PC-9 (cell line): ENCODE data around the gene SLC9A3. TPM values are rescaled to one million over a fixed set of nuclear protein-coding genes. Genes with fewer than 3 reads are reported as not detected.
"Not testable (repeated sequence)": the region's sequence is repeated elsewhere in the genome, so short reads cannot be mapped to it uniquely, and the experiment has no call there.

Experiments
- BruUV-seq: library from RNA; stranded (reverse); fragments of 400-500 nt; replicated peaks from 2 replicates; lab custom pipeline; 2021; lab: Mats Ljungman, UMichigan
- CTCF ChIA-PET: fragments of 300-600 bp; sonication (Branson Sonifier 250); formaldehyde crosslinking; loops from one replicate; lab custom pipeline; 2022; ENCODE audit warnings: antibody characterized with exemption; lab: Charles Lee
- POLR2A ChIA-PET: fragments of 300-600 bp; sonication (Branson Sonifier 250); formaldehyde crosslinking; loops from one replicate; lab custom pipeline; 2022; ENCODE audit warnings: antibody characterized with exemption; ENCODE audit not compliant: unreplicated experiment; lab: Charles Lee
- DNase-seq, 2 experiments: peaks; one replicate each; pipeline versions ENCODE4 v3.0.0 to v3.0.0-alpha.2; 2015 to 2022; ENCODE audit warnings: mixed read lengths in 1 of 2
- H2AFZ ChIP-seq: fragments of 200-600 bp; sonication (generic); 2 replicates; pipeline ENCODE4 v1.8.1; 2017; ENCODE audit warnings: antibody characterized with exemption
- H3F3A ChIP-seq: fragments of 200-600 bp; sonication (generic); 2 replicates; pipeline ENCODE4 v1.8.1; 2017; ENCODE audit warnings: antibody characterized with exemption, mild to moderate bottlenecking, low read depth; ENCODE audit not compliant: insufficient read depth
- H3K27ac ChIP-seq: fragments of 200-600 bp; sonication (generic); 2 replicates; pipeline ENCODE4 v1.6.1; 2016; ENCODE audit warnings: mixed run types
- H3K27me3 ChIP-seq: fragments of 200-600 bp; sonication (generic); 2 replicates; pipeline ENCODE4 v1.6.1; 2016; ENCODE audit warnings: low read depth, mixed run types; ENCODE audit not compliant: insufficient read depth
- H3K36me3 ChIP-seq: fragments of 200-600 bp; sonication (generic); 2 replicates; pipeline ENCODE4 v1.6.1; 2016; ENCODE audit warnings: low read depth, mixed run types
- H3K4me1 ChIP-seq: fragments of 200-600 bp; sonication (generic); replicated peaks from 2 replicates; pipeline ENCODE4 v1.6.1; 2016; ENCODE audit warnings: mixed run types; ENCODE audit not compliant: insufficient read depth
- H3K4me2 ChIP-seq: fragments of 200-600 bp; sonication (generic); 2 replicates; pipeline ENCODE4 v1.6.1; 2017; ENCODE audit warnings: mixed run types
- H3K4me3 ChIP-seq: fragments of 200-600 bp; sonication (generic); 2 replicates; pipeline ENCODE4 v1.6.1; 2016; ENCODE audit warnings: mixed run types
- H3K79me2 ChIP-seq: fragments of 200-600 bp; sonication (generic); 2 replicates; pipeline ENCODE4 v1.6.1; 2017; ENCODE audit warnings: low read depth, mixed run types
- H3K9me2 ChIP-seq: fragments of 200-600 bp; sonication (generic); 2 replicates; pipeline ENCODE4 v1.8.1; 2017; ENCODE audit warnings: mild to moderate bottlenecking; ENCODE audit not compliant: insufficient read depth
- H3K9me3 ChIP-seq: fragments of 200-600 bp; sonication (generic); 2 replicates; pipeline ENCODE4 v1.8.1; 2016; ENCODE audit warnings: low read depth; ENCODE audit not compliant: insufficient read depth
- H4K20me1 ChIP-seq: fragments of 200-600 bp; sonication (generic); 2 replicates; pipeline ENCODE4 v1.8.1; 2017; ENCODE audit not compliant: insufficient read depth
- CTCF ChIP-seq: fragments of 200-600 bp; sonication (generic); conservative IDR thresholded peaks from 2 replicates; pipeline ENCODE4 v1.6.1; 2017; ENCODE audit warnings: mixed run types, antibody characterized with exemption, mild to moderate bottlenecking, moderate library complexity
- EZH2 ChIP-seq: fragments of 200-600 bp; sonication (generic); IDR thresholded peaks from 2 replicates; pipeline ENCODE4 v1.8.0; 2017; ENCODE audit warnings: antibody characterized with exemption, low read depth
- intact Hi-C: fragments of 100-400 bp; cut with micrococcal nuclease; formaldehyde crosslinking; loops from one replicate; pipeline ENCODE4 v1.10.0; 2022; ENCODE audit not compliant: unreplicated experiment
- total RNA-seq: library from RNA; stranded (reverse); gene quantifications from 2 replicates; pipeline ENCODE4 v1.2.3, GENCODE V29; 2021

SLC9A3 gene
- total RNA-seq, 1 experiment from 2014 or later = 5.6 TPM

- intact Hi-C loops = loop anchor here (5.0 kb wide), 1 partner anchor 197 kb away; no protein-coding TSS in a partner anchor
These were observed 49.2 kb downstream of the SLC9A3 start for GRCh38 chr5:474840-475661.

GRCh38 chr5:474232-474839 lies 49.9 kb downstream of the SLC9A3 start:
- H2AFZ ChIP-seq, H3K36me3 ChIP-seq, POLR2A ChIA-PET, H3K9me2 ChIP-seq, H3F3A ChIP-seq, BruUV-seq, H3K27me3 ChIP-seq, H3K27ac ChIP-seq, H3K9me3 ChIP-seq: not testable (repeated sequence)
- DNase-seq = peak in 1 of 2 experiments; percentile 49
- Histone ChIP-seq H4K20me1 (peaks cover 25% of the 10 kb centered on the region), H3K4me3 (peak overlapping the region; percentile 67), H3K4me2 (peak overlapping the region; percentile 85), H3K79me2 (peaks cover 23% of the 10 kb centered on the region), H3K4me1 (peaks cover 19% of the 10 kb centered on the region)
- CTCF ChIA-PET = interaction anchor here (0.5 to 1.1 kb wide), 4 partner anchors 21 to 418 kb away, joined by 3 to 5 read pairs (median 4); partner anchors contain the start of genes BRD9 and TRIP13
- intact Hi-C loops = loop anchor here (5.0 kb wide), 1 partner anchor 198 kb away; no protein-coding TSS in a partner anchor

More at GRCh38 chr5:474840-475661, 49.2 kb downstream of the SLC9A3 start:
- Histone ChIP-seq H3K79me2 (peaks cover 23% of the 10 kb centered on the region), H3K36me3 (no peaks in the 10 kb centered on the region), H3K27ac (no peak overlapping the region), H3K4me2 (peak overlapping the region; percentile 85; the same call in 1 of the 2 replicates), H3K9me2 (no peaks in the 10 kb centered on the region), H3K27me3 (no peaks in the 10 kb centered on the region), H3F3A (peaks cover 6% of the 10 kb centered on the region), H3K4me1 (peaks cover 19% of the 10 kb centered on the region), H2AFZ (no peak overlapping the region), H4K20me1 (peaks cover 25% of the 10 kb centered on the region), H3K9me3 (no peaks in the 10 kb centered on the region), H3K4me3 (no peak overlapping the region)
- TF ChIP-seq CTCF (no peak), EZH2 (no peak)
- ChIA-PET CTCF (interaction anchor here (0.7 to 1.1 kb wide), 2 partner anchors 28 to 91 kb away, joined by 4 to 5 read pairs; no protein-coding TSS in a partner anchor), POLR2A (no interaction called here)
- DNase-seq = no peak
- BruUV-seq = no TSS peak

GRCh38 chr5:473551-474192 lies 50.6 kb downstream of the SLC9A3 start:
- peaks cover 6% of the 10 kb centered on the region for H3F3A ChIP-seq
- CTCF ChIA-PET = interaction anchor here (0.5 to 1.1 kb wide), 3 partner anchors 21 to 419 kb away, joined by 3 to 4 read pairs (median 4); partner anchors contain the start of genes BRD9 and TRIP13
- peak overlapping the region; percentile 90 for H2AFZ ChIP-seq
- H4K20me1 ChIP-seq = peaks cover 25% of the 10 kb centered on the region
- TF ChIP-seq CTCF (no peak), EZH2 (no peak)
- H3K9me2 ChIP-seq = no peaks in the 10 kb centered on the region
- H3K4me2 ChIP-seq = peak overlapping the region; percentile 85
- DNase-seq = peak; percentile 61 to 74
- BruUV-seq = no TSS peak
- POLR2A ChIA-PET = no interaction called here
- peak overlapping the region; percentile 67 for H3K4me3 ChIP-seq
- no peaks in the 10 kb centered on the region for H3K9me3 ChIP-seq
- H3K36me3 ChIP-seq = no peaks in the 10 kb centered on the region
- intact Hi-C loops = loop anchor here (2.0 to 5.0 kb wide), 2 partner anchors 139 to 199 kb away; partner anchors contain the start of gene CEP72
- H3K79me2 ChIP-seq = peaks cover 23% of the 10 kb centered on the region
- no peak overlapping the region for H3K27ac ChIP-seq
- no peaks in the 10 kb centered on the region for H3K27me3 ChIP-seq
- H3K4me1 ChIP-seq = peaks cover 19% of the 10 kb centered on the region
